Measurements from ENCODE around the gene KLHDC8B. TPM values are rescaled to one million over a fixed set of nuclear protein-coding genes. Genes with fewer than 3 reads are reported as not detected.

The KLHDC8B gene
- total RNA-seq, 1 experiment from 2014 or later: 6.8 TPM

DNA sequence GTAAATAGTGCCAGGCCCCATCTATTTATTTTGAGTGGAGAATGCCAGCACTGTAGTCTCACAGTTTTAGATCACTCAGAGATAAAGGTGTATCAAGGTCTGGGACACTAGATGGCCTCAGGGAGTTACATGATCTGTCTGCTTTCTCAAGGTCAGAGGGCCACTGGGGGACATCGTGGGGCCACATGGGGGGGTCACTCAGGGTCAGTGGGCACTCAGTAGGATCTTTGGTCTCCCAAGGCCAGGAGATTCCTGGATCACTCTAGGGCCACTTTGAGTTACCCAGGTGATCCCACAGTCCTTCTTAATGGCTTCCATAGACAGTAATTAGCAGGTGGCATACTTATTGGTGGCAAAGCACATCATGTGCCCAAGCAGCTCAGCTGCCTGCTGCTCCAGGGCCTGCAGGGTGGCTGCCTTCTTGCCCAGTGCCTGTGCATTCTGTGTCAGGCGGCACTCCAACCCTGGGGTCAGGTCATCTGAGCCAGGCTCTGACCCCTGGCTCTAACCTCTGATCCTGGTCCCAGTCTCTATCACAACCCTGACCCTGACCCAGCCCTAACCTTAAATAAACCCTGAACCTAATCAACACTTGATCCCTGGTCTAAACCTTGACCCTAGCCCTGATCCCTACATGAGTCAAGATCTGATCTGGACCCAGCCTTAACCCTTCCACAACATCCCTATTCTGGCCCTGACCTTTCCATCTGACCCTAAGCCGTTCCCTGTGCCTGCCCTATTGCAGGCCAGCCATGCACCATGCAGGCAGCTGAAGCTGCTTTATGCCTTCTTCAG is 36.7 kb upstream of the KLHDC8B start:
- no peaks in the 10 kb centered on the region for H3K9me3 ChIP-seq (ENCODE audit: control insufficient read depth, insufficient read depth, low read depth, low read length)
- TF ChIP-seq REST (IDR thresholded peaks at IDR 0.05; ENCODE audit: insufficient read depth in 1 of 2, low read depth in 2 of 2, low read length in 1 of 2) (no peak), POLR2AphosphoS5 (IDR thresholded peaks at IDR 0.05; ENCODE audit: low read depth, low read length) (no peak), CTCF (IDR thresholded peaks at IDR 0.05) (no peak), TCF7L2 (IDR thresholded peaks at IDR 0.05; ENCODE audit: low read depth, low read length) (no peak), SIN3A (IDR thresholded peaks at IDR 0.05; ENCODE audit: borderline replicate concordance, insufficient read depth, low read depth, low read length) (no peak)
- no TSS peak for BruUV-seq (replicated peaks)
- no peaks in the 10 kb centered on the region; the same call in 1 of the 2 replicates for H3K36me3 ChIP-seq (ENCODE audit: control insufficient read depth, insufficient read depth, low read length)
- H3K27me3 ChIP-seq (ENCODE audit: control insufficient read depth, insufficient read depth, low read length): no peaks in the 10 kb centered on the region
- H3K4me3 ChIP-seq (ENCODE audit: low read depth in 2 of 2, low read length in 2 of 2): peak overlapping the region in 1 of 2 experiments; percentile 71; a peak in 2 of 4 replicates
- ChIA-PET POLR2A (no interaction called here), CTCF (no interaction called here)
- no peak for DNase-seq (ENCODE audit: low read depth, low spot score)
- intact Hi-C loops (cut with micrococcal nuclease; ENCODE audit: unreplicated experiment) (no loop called here), in situ Hi-C loops (cut with HindIII; ENCODE audit: low pct_unique_long_range_greater_than_20kb, low sequenced_read_pairs) (no loop called here)
- H3K27ac ChIP-seq (ENCODE audit: low read length): peak overlapping the region; percentile 63
- ATAC-seq: no peak
- H3K4me1 ChIP-seq (ENCODE audit: control insufficient read depth, insufficient read depth, low read length): peaks cover 12% of the 10 kb centered on the region

- Histone ChIP-seq H3K9me3 (ENCODE audit: control insufficient read depth, insufficient read depth, low read depth, low read length) (no peaks in the 10 kb centered on the region), H3K36me3 (ENCODE audit: control insufficient read depth, insufficient read depth, low read length) (no peaks in the 10 kb centered on the region; the same call in 1 of the 2 replicates), H3K4me3 (ENCODE audit: low read depth in 2 of 2, low read length in 2 of 2) (no peak overlapping the region), H3K27ac (ENCODE audit: low read length) (no peak overlapping the region), H3K27me3 (ENCODE audit: control insufficient read depth, insufficient read depth, low read length) (no peaks in the 10 kb centered on the region), H3K4me1 (ENCODE audit: control insufficient read depth, insufficient read depth, low read length) (peaks cover 12% of the 10 kb centered on the region)
- ATAC-seq (no peak), DNase-seq (ENCODE audit: low read depth, low spot score) (no peak)
- BruUV-seq (replicated peaks): no TSS peak
- POLR2A ChIA-PET: no interaction called here
- CTCF ChIA-PET: no interaction called here
- intact Hi-C loops (cut with micrococcal nuclease; ENCODE audit: unreplicated experiment): no loop called here
- TF ChIP-seq REST (IDR thresholded peaks at IDR 0.05; ENCODE audit: insufficient read depth in 1 of 2, low read depth in 2 of 2, low read length in 1 of 2): no peak
- in situ Hi-C loops (cut with HindIII; ENCODE audit: low pct_unique_long_range_greater_than_20kb, low sequenced_read_pairs): no loop called here
These were observed 35.9 kb upstream of the KLHDC8B start for GRCh38 chr3:49135499-49135898.

Data from Panc1 (cell line).